ENCODE data around the gene ICE1. TPM values are rescaled to one million over a fixed set of nuclear protein-coding genes. Genes with fewer than 3 reads are reported as not detected.
"Not testable (repeated sequence)": the region's sequence is repeated elsewhere in the genome, so short reads cannot be mapped to it uniquely, and the experiment has no call there.

Gene ICE1
- total RNA-seq, 1 experiment from 2014 or later: 28.4 TPM

DNA sequence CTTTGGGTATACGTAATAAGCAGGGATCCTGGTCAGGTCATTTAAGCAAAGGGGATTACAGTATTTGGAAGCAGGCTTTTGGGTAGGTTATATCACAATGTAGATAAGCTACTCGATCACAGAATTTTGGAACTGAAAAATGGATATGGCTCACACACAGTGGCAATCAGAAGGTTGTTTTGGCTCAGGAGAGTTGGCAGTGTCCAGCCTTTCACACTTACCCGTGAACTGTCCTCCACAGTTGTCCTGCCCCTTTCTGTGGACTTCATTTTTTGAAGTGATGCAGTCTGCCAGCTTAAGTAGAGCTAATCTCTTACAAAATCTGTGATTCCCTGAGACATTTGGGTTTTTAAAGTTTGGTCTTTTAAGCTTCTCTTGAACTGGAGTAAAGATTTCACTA is 30.7 kb downstream of the ICE1 start:
- no peak for DNase-seq (ENCODE audit: low spot score)

DNA sequence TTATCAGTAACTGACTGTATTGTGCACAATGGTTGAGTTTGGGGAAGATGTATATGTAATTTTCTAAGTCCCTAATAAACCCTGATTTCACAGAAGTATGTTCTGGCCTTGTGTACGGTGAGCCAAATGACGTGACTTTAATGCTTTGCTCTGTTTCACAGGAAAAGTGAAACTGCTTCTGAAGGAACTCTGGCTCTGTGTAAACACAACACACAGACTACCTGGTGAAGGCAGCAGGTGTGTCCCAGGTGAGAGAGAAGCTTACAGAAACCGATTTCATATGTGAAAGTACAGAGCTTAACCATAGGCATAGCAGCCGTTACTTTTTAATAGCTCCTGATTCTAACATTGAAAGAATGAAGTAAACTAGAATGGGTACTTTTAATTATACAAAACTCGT is 31.9 kb downstream of the ICE1 start:
- no peak for DNase-seq (ENCODE audit: low spot score)

GRCh38 chr5:5456858-5457257 is 34.4 kb downstream of the ICE1 start:
- DNase-seq (ENCODE audit: low spot score): no peak

DNA sequence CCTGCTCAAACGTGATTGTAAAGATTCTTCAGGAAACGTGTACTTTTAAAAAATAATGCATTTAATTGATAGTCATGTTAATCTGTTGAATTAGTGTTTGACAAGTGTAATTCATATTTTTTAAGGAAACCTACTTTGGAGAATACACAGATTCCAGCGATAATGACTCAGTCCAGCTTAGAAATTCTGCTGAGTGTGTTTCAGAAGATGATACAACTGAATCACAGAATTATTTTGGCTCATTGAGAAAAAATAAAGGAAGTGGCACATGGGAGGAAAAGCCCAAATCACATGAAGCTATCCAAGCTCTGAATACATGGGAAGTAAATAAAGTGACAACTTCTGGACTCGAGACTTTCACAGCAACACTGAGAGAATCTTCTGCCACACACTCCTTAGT is 37.8 kb downstream of the ICE1 start:
- DNase-seq (ENCODE audit: low spot score): no peak

DNA sequence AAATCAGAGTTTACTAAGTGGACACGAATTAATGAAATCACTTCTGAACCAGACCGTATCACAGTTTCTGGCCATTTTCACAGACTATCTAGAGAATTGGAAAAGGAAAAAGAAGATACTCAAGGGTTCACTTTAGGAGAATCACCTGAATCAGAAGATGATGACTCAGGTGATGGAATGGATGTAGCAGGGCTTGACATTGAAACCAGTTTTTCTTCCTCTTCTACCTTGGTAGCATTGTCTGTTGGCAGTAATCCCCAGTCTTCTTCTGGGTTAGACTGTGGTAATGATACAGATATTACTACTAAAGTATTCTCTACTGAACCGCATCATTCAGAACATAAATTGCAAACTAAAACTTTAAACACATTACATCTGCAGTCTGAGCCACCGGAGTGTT is 38.5 kb downstream of the ICE1 start:
- DNase-seq (ENCODE audit: low spot score): no peak

GRCh38 chr5:5464036-5464715 is 41.7 kb downstream of the ICE1 start:
- DNase-seq (ENCODE audit: low spot score): no peak

DNA sequence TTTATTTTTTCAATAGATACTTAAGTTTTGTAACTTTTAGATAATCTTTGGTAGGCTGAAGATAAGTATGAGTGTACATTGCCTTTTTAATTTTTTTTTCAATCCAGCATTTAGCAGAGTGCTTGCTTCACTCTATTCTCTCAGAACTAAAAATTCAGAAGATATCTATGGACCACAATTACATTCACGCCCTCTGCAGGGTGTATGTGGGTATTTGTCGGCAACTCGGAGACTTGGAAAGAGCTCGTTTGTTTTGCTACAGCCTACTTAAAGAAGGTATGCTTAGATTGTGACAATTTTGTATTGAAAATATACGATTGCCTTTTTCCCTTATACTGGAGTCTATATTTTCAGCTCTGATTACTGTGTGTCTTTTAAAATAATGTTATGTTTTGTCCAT is 43.8 kb downstream of the ICE1 start:
- DNase-seq (ENCODE audit: low spot score): no peak

DNA sequence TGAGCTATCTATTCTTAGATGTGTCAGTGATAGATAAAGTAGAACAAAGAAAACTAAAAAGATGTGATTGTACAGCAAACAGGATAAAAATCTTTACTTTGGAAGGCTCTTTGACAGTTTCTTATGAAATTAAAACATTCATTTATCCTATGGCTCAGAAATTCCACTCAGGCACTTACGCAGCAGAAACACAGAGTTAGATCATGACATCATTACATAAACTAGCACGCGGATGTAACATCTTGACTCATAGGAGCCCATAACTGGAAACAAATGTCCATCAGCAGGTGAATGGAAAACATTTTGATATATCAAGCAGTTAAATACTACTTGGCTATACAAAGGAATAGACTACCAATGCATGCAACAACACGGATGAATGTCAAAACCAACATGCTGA is 45.3 kb downstream of the ICE1 start:
- DNase-seq (ENCODE audit: low spot score): no peak

- DNase-seq (ENCODE audit: low spot score): no peak
These were observed 48.5 kb downstream of the ICE1 start for GRCh38 chr5:5470933-5471332.

GRCh38 chr5:5473226-5473625 is 50.7 kb downstream of the ICE1 start:
- DNase-seq (ENCODE audit: low spot score): no peak

GRCh38 chr5:5474961-5475360 is 52.5 kb downstream of the ICE1 start:
- no peak for DNase-seq (ENCODE audit: low spot score)

DNA sequence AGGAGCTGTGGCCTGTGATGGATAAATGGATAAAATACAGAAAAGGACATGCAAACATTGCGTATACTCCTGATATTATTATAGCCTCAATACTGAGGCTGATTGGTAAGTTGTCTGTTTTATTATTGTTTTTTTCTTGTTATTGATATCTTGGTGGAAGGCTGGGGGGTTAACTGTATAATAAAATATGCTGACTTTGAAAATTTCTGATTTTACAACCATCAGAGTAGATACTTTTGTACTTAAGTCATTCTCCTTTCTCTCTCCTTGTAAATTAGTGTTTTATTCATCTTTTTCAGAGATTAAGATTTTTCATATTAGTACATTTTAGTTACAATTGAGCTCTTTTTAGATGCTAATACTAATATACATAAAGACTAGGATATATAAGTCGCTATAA is 53.5 kb downstream of the ICE1 start:
- no peak for DNase-seq (ENCODE audit: low spot score)

DNA sequence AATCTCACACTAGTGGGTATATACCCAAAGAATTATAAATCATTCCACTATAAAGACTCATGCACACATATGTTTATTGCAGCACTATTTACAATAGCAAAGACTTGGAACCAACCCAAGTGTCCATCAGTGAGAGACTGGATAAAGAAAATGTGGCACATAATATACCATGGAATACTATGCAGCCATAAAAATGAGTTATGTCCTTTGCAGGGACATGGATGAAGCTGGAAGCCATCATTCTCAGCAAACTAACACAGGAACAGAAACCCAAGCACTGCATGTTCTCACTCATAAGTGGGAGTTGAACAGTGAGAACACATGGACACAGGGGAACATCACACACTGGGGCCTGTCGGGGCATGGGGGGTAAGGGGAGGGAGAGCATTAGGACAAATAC is 57.1 kb downstream of the ICE1 start:
- not testable (repeated sequence) for DNase-seq (ENCODE audit: low spot score)

DNA sequence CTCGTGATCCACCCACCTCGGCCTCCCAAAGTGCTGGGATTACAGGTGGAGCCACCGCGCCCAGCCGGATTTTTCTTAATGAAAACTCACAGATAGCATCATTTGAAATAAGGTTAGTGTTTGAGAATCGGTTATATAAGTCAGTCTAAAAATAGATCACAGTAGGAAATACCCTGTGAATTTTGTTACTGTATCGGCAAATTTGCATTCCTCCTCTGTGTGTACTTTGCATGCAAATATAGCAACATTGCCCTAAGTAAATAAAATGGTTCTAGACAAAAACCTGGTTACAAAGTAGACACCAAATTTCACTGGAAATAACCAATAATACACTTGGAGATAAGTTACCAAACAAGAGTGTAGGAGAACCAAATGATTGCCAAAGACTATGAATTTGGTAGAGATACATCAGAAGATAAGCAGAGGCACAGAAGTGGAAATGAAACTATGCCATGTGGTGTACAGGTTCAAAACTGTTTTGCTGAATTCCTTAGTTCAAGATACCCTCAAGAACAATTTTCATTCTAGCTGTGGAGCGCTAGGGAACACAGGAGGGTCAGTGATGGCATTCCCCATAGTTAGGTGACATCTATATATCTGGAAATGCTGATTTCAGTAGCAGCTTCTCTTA is 58.1 kb downstream of the ICE1 start:
- DNase-seq (ENCODE audit: low spot score): no peak

- no peak for DNase-seq (ENCODE audit: low spot score)
These were observed 58.7 kb downstream of the ICE1 start for GRCh38 chr5:5481206-5481605.

DNA sequence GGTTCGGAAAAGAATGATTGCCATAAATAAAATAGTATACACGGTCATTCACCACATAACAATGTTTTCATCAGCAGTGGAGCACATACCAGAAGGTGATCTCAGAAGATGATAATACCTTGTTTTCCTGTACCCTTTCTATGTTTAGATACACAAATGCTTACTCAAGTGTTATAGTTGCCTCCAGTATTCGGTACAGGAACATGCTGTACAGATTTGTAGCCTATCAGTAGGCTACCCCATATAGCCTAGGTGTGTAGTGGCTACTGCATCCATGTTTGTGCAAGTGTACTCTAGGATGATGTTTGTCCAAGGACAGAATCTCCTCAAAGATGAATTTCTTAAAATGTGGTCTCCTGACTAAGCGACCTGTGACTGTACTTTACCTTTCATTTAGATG is 59.2 kb downstream of the ICE1 start:
- DNase-seq (ENCODE audit: low spot score): no peak

DNA sequence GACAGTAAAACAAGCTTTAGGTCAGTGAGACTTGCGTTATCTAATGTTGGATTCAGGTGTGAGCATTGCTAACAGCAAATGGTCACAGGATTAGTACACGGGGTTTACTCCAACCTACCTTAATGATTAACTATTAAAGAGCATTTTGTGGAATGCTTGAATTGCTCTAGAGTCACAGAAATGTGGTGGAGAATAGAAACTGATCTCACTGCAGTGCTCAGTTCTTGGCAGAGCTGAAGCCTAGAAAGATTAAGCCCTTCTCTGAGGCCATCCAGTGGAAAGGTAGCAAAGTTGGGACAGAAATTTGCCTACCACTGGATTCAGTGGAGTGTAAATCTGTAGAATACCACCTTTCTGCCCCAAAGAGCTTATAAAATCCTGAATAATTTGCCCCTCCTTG is 60.9 kb downstream of the ICE1 start:
- DNase-seq (ENCODE audit: low spot score): no peak

DNA sequence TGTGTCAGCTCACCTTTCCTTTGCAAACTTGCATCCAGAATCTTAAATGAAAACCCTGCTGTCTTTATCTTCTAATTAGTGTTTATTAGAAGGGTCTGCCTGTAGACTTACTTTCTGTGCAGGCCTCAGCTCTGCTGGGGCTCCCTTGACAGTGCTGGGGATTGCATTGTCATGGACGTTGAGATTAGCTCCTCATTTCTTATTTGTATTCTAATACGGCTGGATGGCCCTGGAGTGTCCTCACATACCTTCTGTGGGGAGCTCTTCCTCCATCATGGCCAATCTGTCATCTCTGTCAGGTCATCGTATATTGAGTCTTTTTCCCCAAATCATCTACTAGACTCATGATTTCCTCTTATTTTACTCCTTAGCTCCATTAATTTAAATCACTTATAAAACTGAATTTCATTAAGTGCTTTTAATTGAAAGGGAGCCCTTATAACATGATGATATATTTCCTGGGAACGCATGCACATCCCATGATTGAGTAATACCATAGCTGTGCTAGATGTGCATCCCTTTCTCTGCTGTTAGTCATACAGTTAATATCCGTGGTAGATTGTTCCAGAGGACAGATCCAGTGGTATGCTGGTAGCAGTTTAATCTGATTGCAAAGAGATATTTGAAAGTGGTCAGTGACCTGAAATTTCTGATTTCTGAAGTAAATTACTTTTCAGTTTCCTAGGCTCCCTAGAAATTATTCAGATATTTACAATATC is 61.6 kb downstream of the ICE1 start:
- DNase-seq (ENCODE audit: low spot score): no peak

- DNase-seq (ENCODE audit: low spot score): no peak
These were observed 63.6 kb downstream of the ICE1 start for GRCh38 chr5:5486122-5486521.

DNA sequence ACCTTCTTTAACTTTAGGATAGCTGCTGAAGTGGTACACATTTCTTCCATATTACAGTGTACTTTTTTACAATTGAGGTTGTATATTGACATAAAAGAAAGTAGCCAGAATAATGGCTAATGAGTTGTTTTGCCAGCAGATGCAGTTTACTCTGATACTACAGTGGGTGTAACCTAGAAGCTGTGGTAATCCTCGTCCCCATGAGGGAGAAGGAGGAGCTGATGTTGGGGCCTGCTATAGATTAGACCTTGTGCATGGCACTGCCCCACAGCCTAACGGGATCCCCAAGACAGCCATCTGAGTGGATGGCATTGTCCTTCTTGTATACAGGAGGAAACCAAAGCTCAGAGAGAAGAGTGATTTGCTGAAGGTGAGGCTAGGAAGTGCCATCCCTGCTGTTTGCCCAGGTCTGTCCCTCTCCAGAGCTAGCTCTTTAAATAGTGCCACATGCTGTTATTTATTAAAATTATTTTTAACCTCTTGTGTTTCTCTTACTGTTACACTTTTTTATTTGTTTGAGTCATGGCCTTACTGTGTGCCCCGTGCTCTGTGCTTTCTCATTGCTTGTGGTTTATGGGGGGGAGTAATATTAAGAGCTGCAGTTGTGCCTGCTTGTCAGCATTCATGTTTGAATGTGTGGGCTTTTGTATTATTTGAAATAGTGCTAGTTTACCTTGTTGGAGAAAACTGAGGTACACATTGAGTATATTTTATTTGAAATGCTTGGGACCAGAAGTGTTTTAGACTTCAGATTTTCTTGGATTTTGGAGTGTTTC is 65.3 kb downstream of the ICE1 start:
- DNase-seq (ENCODE audit: low spot score): no peak

DNA sequence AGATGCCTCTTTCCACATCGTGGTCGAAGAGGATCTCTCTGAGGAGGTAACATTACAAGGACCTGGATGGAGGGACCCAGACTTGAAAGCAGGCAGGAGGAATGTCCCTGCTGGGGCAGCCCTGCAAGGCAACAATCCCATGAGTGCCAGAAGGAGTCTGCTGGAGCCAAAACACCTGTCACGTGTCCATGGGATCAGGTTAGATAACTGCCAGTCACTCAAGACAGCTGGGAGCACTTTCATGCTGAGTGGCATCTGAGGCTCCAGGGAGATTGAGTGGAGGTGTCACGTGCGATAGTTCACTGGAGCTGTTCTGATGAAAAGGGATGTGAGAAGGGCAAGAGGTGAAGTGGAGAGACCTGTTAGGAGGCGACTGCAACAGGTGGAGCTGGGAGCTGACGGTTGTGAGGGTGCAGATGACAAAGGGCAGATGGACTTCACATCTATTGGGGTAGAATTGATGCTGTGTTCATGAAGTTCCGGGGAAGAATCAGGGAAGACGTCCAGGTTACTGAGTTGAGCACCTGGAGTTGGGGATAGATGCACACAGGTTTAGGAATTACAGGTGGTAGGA is 68.4 kb downstream of the ICE1 start:
- DNase-seq (ENCODE audit: low spot score): no peak

All from A172 (cell line).